GM18858 (cell line): ENCODE results near the gene NUDT3.
"Not testable (repeated sequence)": the region's sequence is repeated elsewhere in the genome, so short reads cannot be mapped to it uniquely, and the experiment has no call there.

Source experiments
- ATAC-seq: cut with Tn5 transposase; IDR thresholded peaks from one replicate; pipeline ENCODE4 v1.9.1; 2021; ENCODE audit not compliant: unreplicated experiment

Gene NUDT3

DNA sequence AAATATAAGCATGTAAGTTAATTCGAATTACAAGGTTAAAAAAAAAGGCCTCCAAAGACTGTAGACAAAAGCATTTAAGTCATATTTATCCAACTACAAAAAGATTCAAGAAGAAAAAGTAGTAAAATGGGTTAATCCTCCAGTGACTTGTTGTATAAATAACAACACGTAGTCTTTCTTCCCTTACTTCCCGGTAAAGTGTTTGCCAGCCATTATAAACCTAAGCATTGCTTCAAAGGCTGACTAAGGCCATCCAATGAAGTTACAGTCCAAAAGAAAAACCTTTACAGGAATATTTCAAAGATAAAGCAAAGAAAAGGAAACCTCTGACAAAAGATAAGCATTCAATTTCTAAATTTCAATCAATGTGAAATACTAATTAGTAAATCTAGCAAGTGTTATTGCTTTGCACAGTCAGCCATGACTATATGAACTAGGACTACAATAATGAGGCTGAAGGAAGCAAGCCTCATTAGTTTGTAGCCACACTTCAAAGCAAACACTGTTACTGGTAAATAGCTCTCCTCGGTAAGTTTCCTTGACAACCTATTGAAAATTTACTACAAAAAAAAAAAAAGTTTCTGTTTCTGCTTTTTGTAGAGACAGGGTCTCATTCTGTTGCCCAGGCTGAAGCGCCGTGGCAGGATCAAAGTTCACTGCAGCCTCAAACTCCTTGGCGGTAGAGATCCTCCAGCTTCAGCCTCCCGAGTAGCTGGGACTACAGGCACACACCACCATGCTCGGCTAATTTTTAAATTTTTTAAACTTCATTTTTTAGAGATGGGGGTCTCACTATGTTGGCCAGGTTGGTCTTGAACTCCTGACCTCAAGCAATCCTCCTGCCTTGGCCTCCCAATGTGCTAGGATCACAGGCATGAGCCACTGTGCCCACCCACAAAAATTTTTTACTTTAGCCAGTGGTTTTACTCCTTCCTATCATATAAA, 46.0 kb downstream of the NUDT3 start:
- ATAC-seq: no peak

DNA sequence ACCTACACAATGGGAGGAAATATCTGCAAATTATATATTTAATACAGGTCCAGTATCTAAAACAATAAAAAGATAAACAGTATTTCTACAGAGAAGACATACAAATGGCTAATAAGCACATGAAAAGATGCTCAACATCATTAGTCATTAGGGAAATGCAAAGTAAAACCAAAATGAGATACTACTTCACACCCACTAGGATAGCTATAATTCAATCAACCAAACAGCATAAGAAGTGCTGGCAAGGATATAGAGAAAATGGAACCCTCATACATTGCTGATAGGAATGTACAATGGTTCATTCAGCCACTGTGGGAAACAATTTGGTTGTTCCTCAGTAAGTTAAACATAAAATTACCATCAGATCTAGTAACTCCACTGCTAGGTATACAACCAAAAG, 48.7 kb downstream of the NUDT3 start:
- ATAC-seq: no peak

DNA sequence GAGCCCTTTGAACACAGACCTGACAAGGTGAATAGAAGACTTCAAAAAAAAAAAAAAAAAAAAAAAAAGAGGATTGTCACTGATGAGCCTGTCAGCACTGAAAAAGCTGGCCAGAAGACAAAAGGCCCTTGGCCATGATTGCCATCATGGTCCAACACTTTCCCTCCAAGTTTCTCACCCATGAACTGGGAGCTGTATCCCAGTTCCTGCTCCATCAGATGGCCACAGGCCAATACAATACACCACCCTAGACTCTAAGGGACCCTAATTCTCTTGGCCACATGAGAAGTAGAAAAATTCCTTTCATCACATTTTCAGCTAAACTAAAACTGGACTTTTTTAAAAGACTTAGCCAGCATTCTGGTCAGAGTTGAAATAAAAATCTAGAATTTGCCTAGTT, 50.2 kb downstream of the NUDT3 start:
- no peak for ATAC-seq

GRCh38 chr6:34341481-34341971, 50.9 kb downstream of the NUDT3 start:
- no peak for ATAC-seq

- no peak for ATAC-seq
Observed at GRCh38 chr6:34340906-34341480, 51.5 kb downstream of the NUDT3 start.

- ATAC-seq: no peak
Observed at GRCh38 chr6:34340394-34340793, 52.1 kb downstream of the NUDT3 start.

DNA sequence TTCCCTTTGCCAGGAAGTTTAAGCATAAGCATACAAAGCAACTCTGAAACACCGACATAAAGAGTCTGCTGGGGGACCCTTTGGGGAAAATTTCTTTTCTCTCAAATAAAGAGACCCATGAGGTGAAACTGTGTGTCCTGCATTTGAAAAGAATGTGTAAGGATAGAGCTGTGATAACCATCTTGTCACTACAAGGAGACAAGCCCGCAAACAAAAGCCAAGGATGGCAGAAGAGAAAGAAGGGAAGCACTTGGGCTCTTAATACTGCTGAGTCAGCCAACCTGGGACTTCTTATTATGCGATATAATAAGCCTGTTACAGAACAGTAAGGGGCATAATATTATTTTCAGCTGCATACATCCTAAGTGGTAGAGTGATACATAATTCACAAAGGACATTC, 52.5 kb downstream of the NUDT3 start:
- no peak for ATAC-seq

DNA sequence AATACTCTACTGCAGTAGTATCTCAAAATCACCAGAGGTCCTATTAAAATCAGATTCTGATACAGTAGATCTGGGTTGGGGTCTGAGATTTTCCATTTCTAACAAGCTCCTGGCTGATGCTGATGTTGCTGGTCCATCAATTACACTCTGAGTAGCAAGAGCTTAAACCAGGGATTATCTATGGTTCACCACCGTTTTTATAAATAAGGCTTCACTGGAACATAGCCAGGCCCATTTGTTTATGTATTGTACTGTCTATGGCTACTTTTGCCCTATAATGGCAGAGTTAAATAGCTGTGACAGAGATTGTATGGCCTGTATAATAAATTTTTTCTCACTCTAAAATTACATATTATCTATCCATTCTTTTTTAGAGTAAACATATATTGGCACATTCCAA, 53.0 kb downstream of the NUDT3 start:
- ATAC-seq: no peak

- ATAC-seq: no peak
Observed at GRCh38 chr6:34338811-34339210, 53.7 kb downstream of the NUDT3 start.

DNA sequence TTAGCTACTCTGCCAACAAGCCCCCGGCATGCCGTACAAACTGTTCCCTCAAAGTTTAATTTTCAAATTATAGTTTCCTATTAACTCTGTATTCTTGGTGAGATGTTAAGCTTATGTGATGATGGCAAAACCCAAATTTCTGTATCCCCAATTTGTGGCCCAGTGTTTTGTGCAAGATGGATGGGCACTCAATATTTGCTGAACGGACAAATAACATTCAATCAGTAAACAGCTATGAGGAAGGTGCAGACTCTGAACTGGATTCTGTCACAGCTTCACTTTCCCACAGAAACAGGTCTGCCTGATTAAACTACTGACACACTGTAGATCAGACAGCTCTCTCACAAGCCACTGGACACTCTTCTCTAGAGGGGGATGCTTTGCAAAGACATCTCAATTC, 54.1 kb downstream of the NUDT3 start:
- no peak for ATAC-seq

DNA sequence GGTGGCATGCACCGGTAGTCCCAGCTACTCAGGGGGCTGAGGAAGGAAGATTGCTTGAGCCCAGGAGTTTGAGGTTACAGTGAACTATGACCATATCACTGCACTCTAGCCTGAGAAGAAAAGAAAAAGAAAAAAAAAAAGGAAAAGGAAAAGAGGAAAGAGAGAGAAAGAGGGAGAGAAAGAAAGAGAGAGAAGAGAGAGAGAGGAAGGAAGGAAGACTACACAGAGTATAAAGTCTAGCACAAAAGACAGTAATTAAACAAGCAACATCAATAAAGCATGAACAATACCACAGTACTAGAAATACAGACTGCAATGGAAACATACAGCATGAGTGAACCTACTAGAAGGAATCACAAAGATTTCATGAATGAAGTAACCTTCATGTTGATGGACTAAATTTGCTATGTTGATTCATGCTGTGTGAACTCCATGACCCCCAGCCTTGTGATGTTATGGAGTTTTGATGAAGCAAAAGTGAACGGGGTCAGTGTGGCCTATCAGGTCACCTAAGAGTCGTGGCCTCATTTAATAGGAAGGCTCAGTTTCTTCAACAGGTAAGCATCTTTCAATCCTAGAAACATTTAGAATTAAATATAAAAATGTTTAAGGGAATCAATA, 57.6 kb downstream of the NUDT3 start:
- no peak for ATAC-seq

GRCh38 chr6:34333858-34334257, 58.6 kb downstream of the NUDT3 start:
- no peak for ATAC-seq

DNA sequence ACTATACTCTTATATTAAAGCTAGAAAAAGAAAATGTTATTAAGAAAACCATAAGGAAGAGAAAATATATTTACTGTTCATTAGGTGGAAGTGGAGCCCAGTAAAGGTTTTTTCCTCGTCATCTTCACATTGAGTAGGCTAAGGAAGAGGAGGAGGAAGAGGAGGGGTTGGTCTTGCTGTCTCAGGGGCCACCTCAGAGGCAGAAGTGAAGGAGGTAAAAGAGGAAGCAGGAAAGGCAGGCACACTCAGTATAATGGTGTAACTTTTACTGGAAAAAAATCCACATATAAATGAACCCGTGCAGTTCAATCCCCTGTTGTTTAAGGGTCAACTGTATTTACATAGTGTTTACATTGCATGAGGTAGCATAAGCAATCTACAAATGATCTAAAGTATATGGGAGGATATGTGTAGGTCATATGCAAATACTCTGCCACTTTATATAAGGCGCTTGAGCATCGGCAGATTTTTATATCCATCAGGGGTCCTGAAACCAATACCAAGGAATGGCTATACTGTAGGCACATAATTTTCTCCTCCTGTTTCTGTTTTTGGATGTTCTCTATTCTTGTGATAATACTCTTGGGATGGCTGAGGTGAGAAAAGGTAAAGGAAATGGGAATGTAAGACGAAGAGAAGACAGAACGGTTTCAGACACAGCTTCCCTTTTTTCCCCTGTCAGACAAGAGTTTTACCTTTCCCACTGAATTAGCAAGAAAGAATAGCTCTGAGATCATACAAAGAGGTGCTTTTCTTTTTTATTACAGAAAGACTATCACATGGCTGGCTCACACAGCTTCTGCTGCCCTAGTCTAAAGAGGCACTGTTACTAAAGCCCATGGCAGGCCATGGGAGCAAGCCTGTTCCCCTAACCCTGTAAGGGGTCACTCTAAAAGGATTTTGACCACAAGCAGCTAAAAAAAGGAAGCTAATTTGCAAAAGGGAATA, 59.9 kb downstream of the NUDT3 start:
- no peak for ATAC-seq

DNA sequence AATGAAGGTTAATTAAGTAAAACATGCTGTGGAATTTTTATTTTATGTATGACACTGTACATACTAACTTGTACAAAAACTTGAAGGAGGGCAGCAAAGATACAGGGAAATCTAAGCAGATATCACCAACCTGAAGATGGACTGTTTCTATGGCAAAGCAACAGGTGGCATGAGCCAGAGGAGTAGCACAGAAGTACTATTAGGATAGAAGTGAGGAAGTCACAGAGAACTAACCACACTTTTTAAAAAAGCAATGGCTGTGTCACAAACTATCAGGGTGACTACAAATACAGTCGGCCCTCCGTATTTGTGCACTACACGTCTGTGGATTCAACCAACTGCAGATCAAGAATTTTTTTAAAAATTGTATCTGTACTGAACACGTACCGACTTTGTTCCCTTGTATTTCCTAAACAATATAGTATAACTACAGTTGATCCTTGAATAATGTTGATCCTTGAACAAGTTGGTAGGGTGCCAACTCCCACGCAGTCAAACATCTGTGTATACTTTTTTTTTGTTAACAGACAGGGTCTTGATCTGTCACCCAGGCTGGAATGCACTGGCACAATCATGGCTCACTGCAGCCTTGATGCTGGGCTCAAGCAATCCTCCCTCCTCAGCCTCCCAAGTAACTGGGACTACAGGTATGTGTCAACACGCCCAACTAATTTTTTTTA, 61.0 kb downstream of the NUDT3 start:
- no peak for ATAC-seq

GRCh38 chr6:34329814-34330213, 62.7 kb downstream of the NUDT3 start:
- ATAC-seq: not testable (repeated sequence)

DNA sequence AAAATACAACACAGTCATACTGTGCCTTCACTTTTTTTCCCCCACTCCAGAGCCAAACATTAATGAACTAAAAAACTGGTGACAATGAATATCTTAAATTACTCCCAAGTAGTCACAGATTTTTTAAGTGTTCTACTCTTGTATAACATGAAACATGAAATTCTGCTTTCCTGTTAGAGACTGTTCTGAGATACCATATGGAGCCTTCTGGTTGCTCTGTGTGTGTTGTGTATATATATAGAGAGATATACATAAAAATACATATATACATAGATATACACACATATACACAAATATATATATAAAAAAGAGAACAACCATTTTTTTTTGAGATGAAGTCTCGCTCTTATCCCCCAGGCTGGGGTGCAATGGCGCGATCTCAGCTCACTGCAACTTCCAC, 63.5 kb downstream of the NUDT3 start:
- ATAC-seq: no peak

DNA sequence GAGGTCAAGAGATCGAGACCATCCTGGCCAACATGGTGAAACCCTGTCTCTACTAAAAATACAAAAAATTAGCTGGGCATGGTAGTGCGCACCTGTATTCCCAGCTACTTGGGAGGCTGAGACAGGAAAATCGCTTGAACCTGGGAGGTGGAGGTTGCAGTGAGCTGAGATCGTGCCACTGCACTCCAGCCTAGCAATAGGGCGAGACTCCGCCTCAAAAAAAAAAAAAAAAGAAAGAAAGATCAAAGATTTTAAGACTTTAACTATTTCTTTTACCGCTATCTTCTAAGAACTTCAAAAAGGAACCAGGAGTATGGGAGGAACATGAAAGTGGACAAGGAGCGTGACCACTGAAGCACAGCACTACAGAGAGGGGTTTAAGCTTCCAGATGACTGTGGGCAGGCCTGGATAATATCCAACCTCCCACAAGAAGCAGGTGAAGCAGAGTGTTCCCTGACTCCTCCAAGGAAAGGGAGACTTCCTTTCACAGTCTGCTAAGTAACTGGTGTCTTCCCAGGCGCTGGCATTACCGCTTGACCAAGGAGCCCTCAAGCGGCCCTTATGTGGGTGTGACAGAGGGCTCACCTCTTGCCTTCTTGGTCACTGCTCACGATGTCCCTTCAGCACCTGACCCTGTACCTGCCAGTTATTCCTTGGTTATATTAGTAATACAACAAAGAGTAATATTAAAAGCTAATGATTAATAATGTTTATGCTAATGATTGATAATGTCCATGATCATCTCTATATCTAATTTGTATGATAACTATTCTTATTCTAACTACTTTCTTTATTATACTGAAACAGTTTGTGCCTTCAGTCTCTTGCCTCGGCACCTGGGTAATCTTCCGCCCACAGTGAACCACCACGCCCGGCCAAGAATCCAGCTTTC, 64.9 kb downstream of the NUDT3 start:
- not testable (repeated sequence) for ATAC-seq

GRCh38 chr6:34325633-34326032, 66.8 kb downstream of the NUDT3 start:
- ATAC-seq: no peak

DNA sequence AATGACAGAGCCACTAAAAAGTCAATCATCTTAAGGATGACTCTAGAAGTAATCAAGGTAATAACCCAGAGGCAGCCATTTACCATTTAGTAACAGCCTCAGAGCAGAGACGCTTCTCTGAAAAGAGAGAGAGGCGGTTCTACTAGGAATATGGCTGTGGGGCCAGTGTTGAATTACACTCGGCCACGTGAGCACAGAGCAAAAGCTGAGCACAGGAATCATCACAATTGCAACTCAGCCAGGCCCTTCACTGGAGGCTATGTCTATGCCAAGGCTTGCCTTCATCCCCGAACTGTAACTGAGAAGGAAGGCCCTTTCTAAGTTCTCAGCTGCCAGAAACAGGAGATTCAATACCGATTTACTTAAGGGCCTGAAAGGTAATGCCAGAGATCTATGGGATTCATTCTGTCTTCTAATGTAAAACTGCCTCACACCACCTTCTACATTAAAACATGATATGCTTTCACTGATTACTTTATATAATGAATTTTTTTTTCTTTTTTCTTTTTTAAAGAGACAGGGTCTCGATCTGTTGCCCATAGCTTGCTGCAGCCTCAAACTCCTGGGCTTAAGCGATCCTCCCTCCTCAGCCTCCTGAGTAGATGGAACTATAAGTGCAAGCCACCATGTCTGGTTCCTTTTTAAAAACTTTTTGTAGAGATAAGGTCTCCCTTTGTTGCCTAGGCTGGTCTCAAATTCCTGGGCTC, 67.6 kb downstream of the NUDT3 start:
- no peak for ATAC-seq
